Activated CD4-positive, CD25-positive, alpha-beta regulatory T cell (primary cell): Measurements from ENCODE around the gene BACH2.
"Not testable (repeated sequence)": the region's sequence is repeated elsewhere in the genome, so short reads cannot be mapped to it uniquely, and the experiment has no call there.

Source experiments
- DNase-seq, 4 experiments: peaks; one replicate each; lab custom pipeline; 2025; lab: John Stamatoyannopoulos, UW

BACH2 gene

DNA sequence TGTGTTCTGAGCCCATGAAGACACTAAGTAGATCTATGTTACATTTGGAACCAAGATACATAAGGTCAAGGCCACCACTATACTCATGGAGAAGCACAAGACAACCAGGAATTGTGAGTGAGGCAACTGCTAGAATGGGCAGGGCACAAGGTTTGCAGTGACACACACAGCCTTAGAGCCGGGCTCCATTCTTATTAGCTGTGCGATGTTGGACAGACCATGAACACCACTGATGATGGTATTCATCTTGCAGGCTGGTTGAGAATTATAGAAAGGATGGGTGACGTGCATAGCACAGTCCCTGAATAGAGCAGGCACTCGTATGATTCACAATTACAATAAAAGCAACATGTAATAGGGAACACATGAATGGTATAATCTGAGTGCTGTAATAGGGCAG, 229.9 kb downstream of the BACH2 start:
- no peak for DNase-seq

DNA sequence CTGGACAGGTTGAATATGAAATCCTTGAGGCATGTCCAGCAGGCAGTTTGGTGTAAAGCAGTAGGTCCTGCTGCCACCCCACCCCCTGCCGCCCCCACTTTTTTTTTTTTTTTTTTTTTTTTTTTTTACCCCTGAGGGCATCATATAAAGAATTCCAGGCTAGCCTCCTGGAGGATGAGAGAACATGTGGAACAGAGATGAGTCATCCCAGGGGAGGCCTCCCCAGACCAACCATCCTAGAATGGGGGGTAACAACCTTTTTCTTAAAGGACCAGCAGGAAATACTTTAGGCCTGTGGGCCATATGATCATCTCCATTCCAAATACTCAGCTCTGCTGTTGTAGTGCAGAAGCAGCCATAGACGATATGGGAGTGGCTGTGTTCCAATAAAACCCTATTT, 231.5 kb downstream of the BACH2 start:
- DNase-seq, result no peak

DNA sequence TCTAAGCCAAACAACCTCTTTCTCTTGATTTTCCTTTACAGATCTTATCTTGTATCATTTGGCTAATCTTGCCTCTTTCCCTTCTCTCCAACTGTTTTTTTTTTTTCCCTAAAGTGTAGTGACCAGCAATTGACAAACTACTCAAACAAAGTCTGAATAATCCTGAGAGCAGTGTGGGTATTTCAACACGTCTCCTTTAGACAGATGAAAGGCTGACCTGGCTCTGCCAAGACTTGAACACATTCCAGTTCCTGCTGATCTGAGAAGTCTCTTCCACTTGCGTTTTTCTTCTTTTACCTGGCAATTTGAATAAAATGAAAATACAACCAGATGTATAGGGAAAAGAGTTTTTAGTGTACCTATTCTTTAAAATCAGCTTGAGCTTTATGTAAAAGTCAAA, 234.0 kb downstream of the BACH2 start:
- DNase-seq, result no peak

DNA sequence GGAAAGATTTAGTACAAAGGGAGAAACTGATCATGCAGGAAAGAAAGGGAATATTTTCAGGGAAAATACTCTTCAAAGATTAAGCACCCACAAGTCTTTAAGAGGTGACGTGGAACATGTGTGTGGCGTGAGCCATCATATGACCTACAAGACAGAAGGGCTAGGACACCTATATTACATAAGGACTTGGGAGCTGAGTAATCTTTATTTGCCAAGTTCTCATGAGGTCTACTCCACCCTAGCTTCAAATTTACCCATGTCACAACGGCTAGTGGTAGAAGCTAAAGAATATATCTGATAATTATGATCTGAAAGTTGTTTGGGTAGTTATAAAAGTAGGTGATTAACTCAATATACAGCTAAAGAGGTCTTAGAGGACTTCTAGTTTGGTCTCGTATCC, 234.6 kb downstream of the BACH2 start:
- no peak for DNase-seq

DNA sequence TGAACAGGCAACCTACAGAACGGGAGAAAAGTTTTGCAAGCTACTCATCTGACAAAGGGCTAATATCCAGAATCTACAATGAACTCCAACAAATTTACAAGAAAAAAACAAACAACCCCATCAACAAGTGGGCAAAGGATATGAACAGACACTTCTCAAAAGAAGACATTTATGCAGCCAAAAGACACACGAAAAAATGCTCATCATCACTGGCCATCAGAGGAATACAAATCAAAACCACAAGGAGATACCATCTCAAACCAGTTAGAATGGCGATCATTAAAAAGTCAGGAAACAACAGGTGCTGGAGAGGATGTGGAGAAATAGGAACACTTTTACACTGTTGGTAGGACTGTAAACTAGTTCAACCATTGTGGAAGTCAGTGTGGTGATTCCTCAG, 237.5 kb downstream of the BACH2 start:
- not testable (repeated sequence) for DNase-seq

DNA sequence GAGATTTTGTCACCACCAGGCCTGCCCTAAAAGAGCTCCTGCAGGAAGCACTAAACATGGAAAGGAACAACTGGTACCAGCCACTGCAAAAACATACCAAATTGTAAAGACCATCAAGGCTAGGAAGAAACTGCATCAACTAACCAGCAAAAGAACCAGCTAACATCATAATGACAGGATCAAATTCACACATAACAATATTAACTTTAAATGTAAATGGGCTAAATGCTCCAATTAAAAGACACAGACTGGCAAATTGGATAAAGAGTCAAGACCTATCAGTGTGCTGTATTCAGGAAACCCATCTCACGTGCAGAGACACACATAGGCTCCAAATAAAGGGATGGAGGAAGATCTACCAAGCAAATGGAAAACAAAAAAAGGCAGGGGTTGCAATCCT, 240.7 kb downstream of the BACH2 start:
- not testable (repeated sequence) for DNase-seq

DNA sequence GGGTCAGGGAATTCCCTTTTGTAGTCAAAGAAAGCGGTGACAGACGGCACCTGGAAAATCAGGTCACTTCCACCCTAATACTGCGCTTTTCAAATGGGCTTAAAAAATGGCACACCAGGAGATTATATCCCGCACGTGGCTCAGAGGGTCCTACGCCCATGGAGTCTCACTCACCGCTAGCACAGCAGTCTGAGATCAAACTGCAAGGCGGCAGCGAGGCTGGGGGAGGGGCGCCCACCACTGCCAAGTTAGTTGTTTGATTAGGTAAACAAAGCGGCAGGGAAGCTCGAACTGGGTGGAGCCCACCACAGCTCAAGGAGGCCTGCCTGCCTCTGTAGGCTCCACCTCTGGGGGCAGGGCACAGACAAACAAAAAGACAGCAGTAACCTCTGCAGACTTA, 242.4 kb downstream of the BACH2 start:
- not testable (repeated sequence) for DNase-seq

DNA sequence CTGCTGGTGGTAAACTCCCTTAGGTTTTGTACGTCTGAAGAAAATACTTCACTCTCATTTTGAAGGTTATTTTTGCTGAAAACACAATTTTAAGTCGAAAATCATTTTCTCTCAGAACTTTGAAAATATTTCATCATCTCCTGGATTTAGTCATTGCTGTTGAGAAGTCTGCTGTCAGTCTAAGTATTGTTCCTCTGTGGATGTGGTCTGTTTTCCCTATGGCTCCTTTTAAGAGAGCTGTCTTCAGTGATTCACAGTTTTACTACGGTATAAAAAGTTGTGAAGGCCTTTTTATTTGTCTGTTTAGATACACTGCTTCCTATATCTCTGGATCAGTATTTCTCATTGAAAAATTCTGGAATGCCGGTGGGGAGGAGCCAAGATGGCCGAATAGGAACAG, 243.0 kb downstream of the BACH2 start:
- no peak for DNase-seq

DNA sequence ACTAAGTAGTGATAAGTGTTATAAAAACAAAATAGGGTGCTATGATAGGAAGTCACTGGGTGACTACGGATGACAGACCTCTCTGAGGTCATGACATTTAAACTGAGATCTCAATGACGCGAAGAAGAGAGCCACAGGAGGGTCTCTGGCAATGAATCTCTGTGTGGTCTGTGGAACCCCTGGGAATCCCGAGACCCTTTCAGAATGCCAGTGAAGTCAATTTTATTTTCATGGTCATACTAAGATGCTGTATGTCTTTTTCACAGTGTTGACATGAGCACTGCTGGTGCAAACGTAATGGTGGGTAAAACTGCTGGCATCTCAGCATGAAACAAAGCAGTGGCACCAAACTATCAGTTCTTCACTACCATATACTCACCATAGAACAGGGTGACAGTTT, 247.3 kb downstream of the BACH2 start:
- DNase-seq, result no peak

DNA sequence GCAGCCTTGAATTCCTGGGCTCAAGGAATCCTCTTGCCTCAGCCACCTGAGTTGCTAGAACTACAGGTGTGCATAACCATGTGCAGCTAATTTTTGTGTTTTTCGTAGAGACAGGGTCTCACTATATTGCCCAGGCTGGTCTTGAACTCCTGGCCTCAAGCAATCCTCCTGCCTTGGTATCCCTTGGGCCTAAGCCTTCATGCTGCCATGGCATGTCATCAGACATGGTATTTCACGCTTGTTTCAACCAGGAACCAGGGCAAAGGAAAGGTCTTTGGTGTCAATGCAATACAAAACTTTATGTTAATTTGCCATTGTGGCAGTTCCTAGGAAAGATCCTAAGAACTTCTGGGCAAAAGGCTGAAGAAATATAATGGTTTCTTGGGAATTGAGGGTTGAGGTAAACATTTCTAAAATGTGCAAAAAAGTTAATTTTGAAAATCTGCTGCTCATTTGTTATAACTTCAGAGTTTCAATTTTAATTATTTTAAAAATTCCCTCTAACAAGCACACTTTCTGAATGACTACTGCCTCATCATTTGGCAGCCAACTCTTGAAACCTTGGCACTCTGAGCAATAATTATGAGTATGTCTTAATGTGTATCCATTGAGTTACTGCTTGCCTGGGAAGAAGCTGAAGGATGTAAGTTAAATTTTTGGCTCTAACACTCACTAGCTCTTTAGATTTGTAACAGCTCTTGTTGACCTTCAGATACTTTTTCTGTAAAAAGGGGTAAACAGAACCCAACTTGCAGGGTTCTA, 248.3 kb downstream of the BACH2 start:
- no peak for DNase-seq

DNA sequence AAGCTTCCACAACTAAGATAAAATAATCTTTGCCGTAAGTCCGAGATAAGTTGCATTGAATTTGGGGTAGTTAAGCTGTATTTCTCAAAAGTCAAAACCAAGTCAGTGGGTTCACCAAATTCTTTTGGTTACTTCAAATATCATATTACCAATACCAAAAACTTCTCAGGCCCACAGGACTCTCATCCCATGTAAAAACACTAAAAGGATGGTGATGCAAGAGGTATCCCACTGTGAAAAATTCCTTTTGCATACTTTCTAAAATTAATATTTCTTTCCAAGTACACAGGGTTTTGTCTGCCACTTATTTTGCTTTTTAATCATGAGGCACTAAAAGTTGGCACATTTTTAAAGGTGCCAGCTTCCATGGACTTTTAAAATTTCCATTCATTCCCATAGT, 251.1 kb downstream of the BACH2 start:
- DNase-seq, result no peak

DNA sequence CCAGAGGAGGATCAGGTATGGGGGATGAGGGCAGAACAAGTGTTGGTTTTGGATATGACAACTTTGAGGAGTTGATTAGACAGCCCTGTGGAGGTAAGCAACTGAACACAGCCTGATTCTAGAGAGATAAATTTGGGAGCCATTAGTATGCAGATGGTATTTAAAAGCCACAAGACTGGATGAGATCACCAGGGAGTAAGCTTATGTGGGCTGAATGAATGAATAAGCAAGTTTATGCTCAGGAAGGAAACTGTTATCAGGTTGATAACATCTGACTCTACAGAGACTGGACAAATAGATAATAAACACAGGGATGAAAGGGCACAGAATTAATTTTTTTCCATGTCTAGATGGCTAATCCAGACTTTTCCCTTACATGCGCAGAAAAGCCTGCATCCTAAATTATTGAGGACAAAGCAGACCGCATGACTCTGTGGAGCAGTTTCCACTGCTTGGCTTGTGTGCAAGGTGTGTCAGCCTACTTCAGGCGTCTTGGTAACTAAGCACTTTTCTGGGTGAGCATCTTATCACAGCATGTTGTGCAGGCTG, 251.7 kb downstream of the BACH2 start:
- DNase-seq, result no peak

DNA sequence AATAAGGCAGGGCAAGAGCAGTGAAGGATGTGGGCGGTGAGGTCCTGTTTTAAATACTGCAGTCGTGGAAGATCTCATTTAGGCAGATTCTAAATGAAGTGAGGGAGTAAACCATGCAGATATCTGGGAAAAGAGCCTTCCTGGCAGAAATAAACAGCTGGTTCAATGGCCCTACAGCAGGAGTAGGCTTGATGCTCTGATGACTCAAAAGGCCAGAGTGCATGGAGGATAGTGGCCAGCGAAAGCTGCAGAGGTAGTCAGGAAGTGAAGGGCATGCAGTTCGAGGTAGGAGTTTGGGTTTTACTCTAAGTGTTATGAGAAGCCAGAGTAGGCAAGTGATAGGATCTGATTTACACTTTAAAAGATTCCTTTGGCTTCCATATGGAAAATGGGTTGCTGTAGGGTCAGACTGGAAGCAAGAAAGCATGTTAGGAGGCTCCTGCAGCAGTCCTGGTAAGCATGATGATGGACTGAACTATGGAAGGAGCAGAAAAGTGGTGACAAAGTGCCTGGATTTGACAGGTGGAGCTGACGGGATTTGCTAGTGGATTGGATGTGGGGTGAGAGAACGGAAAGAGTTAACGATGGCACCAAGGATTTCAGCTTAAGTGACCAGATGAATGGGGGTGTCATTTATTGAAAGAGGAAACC, 252.3 kb downstream of the BACH2 start:
- DNase-seq, result no peak

DNA sequence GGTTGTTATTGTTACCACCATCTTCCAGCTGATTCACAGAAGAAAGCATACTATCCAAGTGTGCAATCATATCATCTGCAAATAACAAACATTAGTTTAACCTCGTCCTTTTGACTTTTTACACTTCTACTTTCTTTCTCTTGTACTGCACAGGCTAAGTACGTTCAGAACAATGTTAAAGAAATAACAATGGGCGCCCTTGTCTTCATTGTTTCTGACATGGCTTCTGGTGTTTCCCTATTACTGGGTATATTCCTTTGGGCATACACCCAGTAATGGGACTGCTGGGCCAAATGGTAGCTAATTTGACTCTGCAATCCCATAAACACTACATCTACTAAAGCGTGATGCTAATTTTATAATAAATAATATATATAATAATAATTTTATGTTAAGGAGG, 255.7 kb downstream of the BACH2 start:
- DNase-seq, result no peak

DNA sequence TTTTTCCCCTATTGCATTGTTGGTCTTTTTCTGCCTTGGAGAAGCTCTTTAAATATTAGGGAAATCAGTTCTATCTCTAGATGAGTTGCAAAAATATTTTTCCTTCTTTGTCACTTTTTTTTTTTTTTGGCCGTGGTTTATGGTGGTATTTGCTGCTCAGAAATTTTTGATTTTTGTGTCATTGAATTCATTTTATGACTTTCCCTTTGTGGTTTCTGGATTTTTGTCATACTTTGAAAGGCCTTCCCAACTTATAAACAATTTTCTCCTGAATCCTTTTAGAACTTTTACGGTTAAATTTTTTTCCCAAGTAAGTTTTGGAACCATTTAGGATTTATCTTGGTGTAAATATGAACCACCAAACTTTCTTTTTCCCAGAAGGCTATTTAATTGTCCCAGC, 256.7 kb downstream of the BACH2 start:
- no peak for DNase-seq

DNA sequence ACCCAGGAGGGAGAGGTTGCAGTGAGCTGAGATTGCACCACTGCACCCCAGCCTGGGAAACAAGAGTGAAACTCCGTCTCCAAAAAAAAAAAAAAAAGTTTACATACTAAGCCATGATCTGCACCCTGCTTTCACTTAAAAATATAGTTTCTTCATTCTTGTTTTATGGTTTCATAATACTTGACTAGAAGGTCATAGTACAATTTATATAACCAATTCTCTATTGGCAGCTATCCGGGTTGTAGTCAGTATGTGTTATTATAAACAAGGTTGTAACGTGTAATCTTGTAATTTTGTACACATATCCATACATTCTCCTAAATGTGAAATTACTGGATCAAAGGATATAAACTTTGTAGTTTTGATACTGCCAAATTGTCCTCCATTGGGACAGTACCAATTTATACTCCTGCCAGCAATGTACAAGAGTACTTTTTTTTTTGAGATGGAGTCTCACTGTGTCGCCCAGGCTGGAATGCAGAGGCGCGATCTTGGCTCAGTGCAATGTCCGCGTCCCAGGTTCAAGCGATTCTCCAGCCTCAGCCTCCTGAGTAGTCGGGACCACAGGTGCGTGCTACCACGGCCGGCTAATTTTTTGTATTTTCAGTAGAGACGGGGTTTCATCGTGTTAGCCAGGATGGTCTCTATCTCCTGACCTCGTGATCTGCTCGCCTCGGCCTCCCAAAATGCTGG, 257.5 kb downstream of the BACH2 start:
- no peak for DNase-seq

DNA sequence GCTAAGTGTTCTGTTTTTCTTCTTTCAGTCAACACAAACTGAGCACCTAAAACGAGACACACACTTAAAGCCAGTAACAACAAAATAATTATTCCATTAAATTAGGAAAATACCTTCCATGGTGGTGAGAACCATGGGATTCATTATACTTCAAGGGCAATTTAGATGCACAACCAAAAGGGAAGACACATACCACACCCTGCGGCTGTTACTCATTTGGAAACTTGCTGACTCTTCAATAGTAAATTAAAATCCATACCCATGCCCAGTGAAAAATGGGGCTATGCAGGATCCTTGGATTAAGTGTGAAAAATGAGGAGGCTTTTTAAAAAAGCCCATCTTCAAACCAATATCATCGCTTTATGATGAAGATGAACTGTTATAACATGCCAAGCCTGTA, 259.7 kb downstream of the BACH2 start:
- no peak for DNase-seq

DNA sequence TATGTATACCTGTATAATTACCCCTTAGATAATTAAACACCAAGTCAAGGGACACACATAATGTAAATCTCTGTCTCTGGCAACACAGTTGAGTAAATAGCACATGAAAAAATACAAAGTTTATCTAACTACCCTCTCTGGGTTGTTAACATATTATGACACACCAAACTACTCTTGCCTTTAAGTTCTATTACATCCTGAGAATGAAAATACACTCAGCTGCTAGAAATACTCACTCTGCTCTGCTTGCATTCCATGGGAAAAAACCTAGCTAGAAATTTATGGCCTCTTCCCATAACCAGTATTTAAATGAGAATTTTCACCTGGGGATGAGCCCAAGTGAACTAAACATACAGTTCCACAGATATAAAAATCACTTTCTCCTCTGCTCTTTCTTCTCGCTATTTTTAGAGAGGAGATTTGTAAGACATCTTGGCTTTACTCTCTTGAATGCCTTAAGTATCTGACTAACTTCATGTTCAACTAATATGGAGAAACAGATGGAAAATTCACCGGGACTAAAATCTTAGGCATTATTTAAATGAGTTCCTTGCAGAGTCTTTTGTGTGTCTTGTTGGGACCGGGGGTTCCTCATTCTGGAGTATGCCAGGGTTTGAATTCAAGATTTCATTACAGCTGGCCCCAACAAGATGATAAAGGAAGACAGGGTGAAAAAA, 261.5 kb downstream of the BACH2 start:
- DNase-seq, result no peak

DNA sequence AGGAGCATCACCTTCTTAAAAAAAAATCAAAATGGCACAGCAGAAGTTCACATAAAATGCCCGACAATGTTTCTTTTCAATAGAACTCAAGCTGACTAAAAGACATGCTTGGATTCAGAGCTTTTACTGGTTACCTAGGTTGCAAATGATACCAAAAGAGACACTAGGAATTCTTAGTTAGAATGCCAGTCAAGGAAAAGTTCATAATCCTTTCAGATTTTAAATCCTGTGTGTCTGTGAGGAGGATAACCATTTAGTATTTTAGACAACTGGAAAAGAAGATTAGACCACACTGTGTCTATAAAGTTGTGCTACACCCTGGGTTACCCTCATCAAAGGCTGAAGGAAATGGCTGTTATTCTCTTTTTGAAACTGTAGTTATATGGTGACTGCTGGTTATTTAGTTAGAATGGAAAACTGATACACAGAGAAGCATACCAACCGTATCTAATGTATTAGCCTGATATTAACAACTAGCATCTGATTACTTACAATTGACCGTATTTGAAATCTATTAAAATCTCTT, 262.8 kb downstream of the BACH2 start:
- DNase-seq, result no peak

DNA sequence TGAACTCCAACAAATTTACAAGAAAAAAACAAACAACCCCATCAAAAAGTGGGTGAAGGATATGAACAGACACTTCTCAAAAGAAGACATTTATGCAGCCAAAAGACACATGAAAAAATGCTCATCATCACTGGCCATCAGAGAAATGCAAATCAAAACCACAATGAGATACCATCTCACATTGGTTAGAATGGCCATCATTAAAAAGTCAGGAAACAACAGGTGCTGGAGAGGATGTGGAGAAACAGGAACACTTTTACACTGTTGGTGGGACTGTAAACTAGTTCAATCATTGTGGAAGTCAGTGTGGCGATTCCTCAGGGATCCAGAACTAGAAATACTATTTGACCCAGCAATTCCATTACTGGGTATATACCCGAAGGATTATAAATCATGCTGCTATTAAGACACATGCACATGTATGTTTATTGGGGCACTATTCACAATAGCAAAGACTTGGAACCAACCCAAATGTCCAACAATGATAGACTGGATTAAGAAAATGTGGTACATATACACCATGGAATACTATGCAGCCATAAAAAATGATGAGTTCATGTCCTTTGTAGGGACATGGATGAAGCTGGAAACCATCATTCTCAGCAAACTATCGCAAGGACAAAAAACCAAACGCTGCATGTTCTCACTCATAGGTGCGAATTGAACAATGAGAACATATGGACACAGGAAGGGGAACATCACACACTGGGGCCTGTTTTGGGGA, 264.0 kb downstream of the BACH2 start:
- DNase-seq, result not testable (repeated sequence)

DNA sequence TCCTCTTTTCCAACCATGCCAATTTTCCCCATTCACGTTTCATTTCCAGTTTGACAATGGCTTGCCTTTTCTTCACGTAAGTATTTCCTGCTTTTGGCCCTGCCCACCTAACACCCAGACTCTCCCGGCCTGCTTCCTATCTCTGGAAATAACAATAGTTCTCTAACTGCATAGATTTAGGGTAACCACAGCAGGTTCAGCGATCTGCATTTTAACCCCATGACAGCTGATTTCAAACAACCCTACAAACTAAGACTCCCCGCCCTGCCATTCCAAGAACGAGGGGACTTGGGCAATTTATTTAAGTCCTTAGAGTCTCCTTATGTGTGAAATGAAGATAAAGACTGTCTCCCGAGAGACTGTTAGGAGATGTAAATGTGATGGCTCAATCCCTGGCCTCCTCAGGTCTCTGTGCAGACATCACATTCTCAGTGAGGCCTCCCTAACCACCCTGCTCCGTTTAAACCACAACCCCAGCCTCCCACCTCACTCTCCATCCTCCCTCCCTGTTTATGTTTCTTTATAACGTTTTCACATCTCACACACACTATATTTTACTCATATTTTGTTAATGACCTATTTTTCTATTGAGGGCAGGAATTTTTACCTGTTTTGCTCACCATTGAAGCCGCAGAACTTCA, 267.5 kb downstream of the BACH2 start:
- no peak for DNase-seq
